ENCODE results near the gene GJC2. TPM values are rescaled to one million over a fixed set of nuclear protein-coding genes. Genes with fewer than 3 reads are reported as not detected.

The GJC2 gene
- total RNA-seq, 1 donor from 2014 or later = 5.8 TPM

GRCh38 chr1:228114827-228115226, 34.9 kb upstream of the GJC2 start:
- DNase-seq = no peak

- no peak for DNase-seq
Measured at GRCh38 chr1:228117335-228117734, 32.4 kb upstream of the GJC2 start.

- DNase-seq = no peak
Measured at GRCh38 chr1:228118040-228118439, 31.7 kb upstream of the GJC2 start.

- no peak for DNase-seq
Measured at GRCh38 chr1:228120351-228120750, 29.4 kb upstream of the GJC2 start.

- DNase-seq = no peak
Measured at GRCh38 chr1:228120857-228121489, 28.8 kb upstream of the GJC2 start.

GRCh38 chr1:228122921-228123441, 26.7 kb upstream of the GJC2 start:
- no peak for DNase-seq

- DNase-seq = no peak
Measured at GRCh38 chr1:228123505-228123904, 26.2 kb upstream of the GJC2 start.

GRCh38 chr1:228125185-228125584, 24.5 kb upstream of the GJC2 start:
- no peak for DNase-seq

- DNase-seq = no peak
Measured at GRCh38 chr1:228131766-228132165, 18.0 kb upstream of the GJC2 start.

- no peak for DNase-seq
Measured at GRCh38 chr1:228134591-228134990, 15.1 kb upstream of the GJC2 start.

GRCh38 chr1:228136901-228137300, 12.8 kb upstream of the GJC2 start:
- no peak for DNase-seq

GRCh38 chr1:228139406-228139930, 10.3 kb upstream of the GJC2 start:
- DNase-seq = no peak

- peak; percentile 100 for DNase-seq
Measured at GRCh38 chr1:228139931-228140723, 9.6 kb upstream of the GJC2 start, which contains the start of gene GUK1. TSS of gene GUK1 (plus strand) at chr1:228140279. CDS start at chr1:228140303, 24 bp downstream.

GRCh38 chr1:228140724-228141225, 9.0 kb upstream of the GJC2 start:
- DNase-seq = peak; percentile 28

- DNase-seq = peak; percentile 70
Measured at GRCh38 chr1:228141226-228142044, 8.3 kb upstream of the GJC2 start.

- DNase-seq = no peak
Measured at GRCh38 chr1:228142155-228142691, 7.5 kb upstream of the GJC2 start.

- DNase-seq = no peak
Measured at GRCh38 chr1:228142701-228143136, 7.0 kb upstream of the GJC2 start.

GRCh38 chr1:228143480-228144192, 6.1 kb upstream of the GJC2 start:
- DNase-seq = no peak

- no peak for DNase-seq
Measured at GRCh38 chr1:228144193-228144992, 5.3 kb upstream of the GJC2 start.

GRCh38 chr1:228144993-228145343, 4.8 kb upstream of the GJC2 start:
- DNase-seq = no peak

All from dermis blood vessel endothelial cell (primary cell).